GM10266 (cell line): ENCODE data around the gene NUP210L.
A peak's percentile ranks its signal among the peaks of the same experiment; 100 is the strongest.

Experiments
- DNase-seq: peaks from one replicate; pipeline ENCODE4 v3.0.0; 2012; ENCODE audit errors: extremely low spot score
- CTCF ChIP-seq: IDR thresholded peaks from 2 replicates; pipeline ENCODE4 v1.5.1; 2012; ENCODE audit warnings: mild to moderate bottlenecking, low read depth; ENCODE audit not compliant: control insufficient read depth, insufficient read depth; ENCODE audit errors: missing control alignments

Gene NUP210L

GRCh38 chr1:154186852-154187501 lies 32.1 kb upstream of the NUP210L start:
- no peak for DNase-seq
- TF ChIP-seq CTCF: no peak

- TF ChIP-seq CTCF: peak; percentile 71
- peak; percentile 59 for DNase-seq
Observed at GRCh38 chr1:154186177-154186576, 31.3 kb upstream of the NUP210L start.

GRCh38 chr1:154183046-154183915 lies 28.4 kb upstream of the NUP210L start:
- TF ChIP-seq CTCF: no peak
- peak; percentile 89 for DNase-seq

- no peak for TF ChIP-seq CTCF
- DNase-seq: peak; percentile 76
Observed at GRCh38 chr1:154182344-154183045, 27.6 kb upstream of the NUP210L start.

GRCh38 chr1:154181944-154182343 lies 27.1 kb upstream of the NUP210L start:
- TF ChIP-seq CTCF: no peak
- no peak for DNase-seq

GRCh38 chr1:154179946-154180687 lies 25.2 kb upstream of the NUP210L start:
- peak; percentile 36 for DNase-seq
- no peak for TF ChIP-seq CTCF
